ENCODE measurements around the gene KRTAP19-6. TPM values are rescaled to one million over a fixed set of nuclear protein-coding genes. Genes with fewer than 3 reads are reported as not detected.

Gene KRTAP19-6
- not detected for polyA plus RNA-seq
- long read RNA-seq, donor 1: 0 reads
- long read RNA-seq, donor 2: 0 reads
- long read RNA-seq, donor 3: 0 reads
- long read RNA-seq, donor 4: 0 reads
- long read RNA-seq, donor 5: 0 reads
- long read RNA-seq, donor 6: 0 reads
- long read RNA-seq, donor 7: 0 reads
- long read RNA-seq, donor 8: 0 reads
- long read RNA-seq, donor 9: 0 reads
- long read RNA-seq, donor 10: 0 reads

- Histone ChIP-seq H3K27me3 (ENCODE audit: control insufficient read depth in 3 of 3, insufficient read depth in 3 of 3, low read length in 3 of 3) (no peaks in the 10 kb centered on the region), H3K9me3 (ENCODE audit: control insufficient read depth in 2 of 2, insufficient read depth in 1 of 2, low read depth in 1 of 2, low read length in 1 of 2) (peaks cover 0 to 2% of the 10 kb centered on the region in 2 donors), H3K36me3 (ENCODE audit: control insufficient read depth in 3 of 3, insufficient read depth in 2 of 3, low read depth in 1 of 3, low read length in 3 of 3) (no peaks in the 10 kb centered on the region), H3K4me3 (ENCODE audit: low read depth in 1 of 3, low read length in 3 of 3) (no peak within 1 kb of the TSS), H3K4me1 (ENCODE audit: control insufficient read depth in 3 of 3, insufficient read depth in 2 of 3, low read depth in 1 of 3, low read length in 2 of 3) (no peaks in the 10 kb centered on the region), H3K27ac (ENCODE audit: low read depth in 1 of 3, low read length in 2 of 3) (no peak within 1 kb of the TSS)
- FAIRE-seq (no peak), DNase-seq (no peak)
- WGBS, 3 donors: 87 to 92% (median 90%) methylated on average over 1 of the region's 1 CpG
Measured at GRCh38 chr21:30541764-30542163, at the start of gene KRTAP19-6. TSS of gene KRTAP19-6 (minus strand) at chr21:30541864. CDS start at chr21:30541833, 31 bp downstream.

GRCh38 chr21:30590297-30590696 lies 48.6 kb upstream of the KRTAP19-6 start, which contains the start of gene KRTAP22-2:
TSS of gene KRTAP22-2 (minus strand) at chr21:30590397.
- Histone ChIP-seq H3K4me1 (ENCODE audit: control insufficient read depth in 3 of 3, insufficient read depth in 2 of 3, low read depth in 1 of 3, low read length in 2 of 3) (no peaks in the 10 kb centered on the region), H3K27me3 (ENCODE audit: control insufficient read depth in 3 of 3, insufficient read depth in 3 of 3, low read length in 3 of 3) (no peaks in the 10 kb centered on the region), H3K27ac (ENCODE audit: low read depth in 1 of 3, low read length in 2 of 3) (no peak within 1 kb of the TSS), H3K36me3 (ENCODE audit: control insufficient read depth in 3 of 3, insufficient read depth in 2 of 3, low read depth in 1 of 3, low read length in 3 of 3) (no peaks in the 10 kb centered on the region), H3K4me3 (ENCODE audit: low read depth in 1 of 3, low read length in 3 of 3) (no peak within 1 kb of the TSS), H3K9me3 (ENCODE audit: control insufficient read depth in 2 of 2, insufficient read depth in 1 of 2, low read depth in 1 of 2, low read length in 1 of 2) (peaks cover 0 to 2% of the 10 kb centered on the region in 2 donors)
- FAIRE-seq (no peak), DNase-seq (no peak)

- H3K36me3 ChIP-seq (ENCODE audit: control insufficient read depth in 3 of 3, insufficient read depth in 2 of 3, low read depth in 1 of 3, low read length in 3 of 3): no peaks in the 10 kb centered on the region
- no peak for FAIRE-seq
- no peak for DNase-seq
- H3K4me1 ChIP-seq (ENCODE audit: control insufficient read depth in 3 of 3, insufficient read depth in 2 of 3, low read depth in 1 of 3, low read length in 2 of 3): no peaks in the 10 kb centered on the region
- H3K27me3 ChIP-seq (ENCODE audit: control insufficient read depth in 3 of 3, insufficient read depth in 3 of 3, low read length in 3 of 3): no peaks in the 10 kb centered on the region
- H3K9me3 ChIP-seq (ENCODE audit: control insufficient read depth in 2 of 2, insufficient read depth in 1 of 2, low read depth in 1 of 2, low read length in 1 of 2): no peaks in the 10 kb centered on the region
- H3K27ac ChIP-seq (ENCODE audit: low read depth in 1 of 3, low read length in 2 of 3): no peak overlapping the region
- 77 to 88% (median 80%) methylated on average over 1 of the region's 1 CpG for WGBS, 3 donors
- H3K4me3 ChIP-seq (ENCODE audit: low read depth in 1 of 3, low read length in 3 of 3): no peak overlapping the region
Measured at GRCh38 chr21:30582870-30583269, 41.2 kb upstream of the KRTAP19-6 start.

GRCh38 chr21:30580132-30580531 lies 38.5 kb upstream of the KRTAP19-6 start:
- no peaks in the 10 kb centered on the region for H3K36me3 ChIP-seq (ENCODE audit: control insufficient read depth in 3 of 3, insufficient read depth in 2 of 3, low read depth in 1 of 3, low read length in 3 of 3)
- H3K4me1 ChIP-seq (ENCODE audit: control insufficient read depth in 3 of 3, insufficient read depth in 2 of 3, low read depth in 1 of 3, low read length in 2 of 3): no peaks in the 10 kb centered on the region
- H3K27me3 ChIP-seq (ENCODE audit: control insufficient read depth in 3 of 3, insufficient read depth in 3 of 3, low read length in 3 of 3): no peaks in the 10 kb centered on the region
- no peak for FAIRE-seq
- H3K27ac ChIP-seq (ENCODE audit: low read depth in 1 of 3, low read length in 2 of 3): no peak overlapping the region
- H3K4me3 ChIP-seq (ENCODE audit: low read depth in 1 of 3, low read length in 3 of 3): no peak overlapping the region
- no peaks in the 10 kb centered on the region for H3K9me3 ChIP-seq (ENCODE audit: control insufficient read depth in 2 of 2, insufficient read depth in 1 of 2, low read depth in 1 of 2, low read length in 1 of 2)
- no peak for DNase-seq
- 40 to 57% (median 41%) methylated on average over 3 of the region's 3 CpGs for WGBS, 3 donors

- Histone ChIP-seq H3K27ac (ENCODE audit: low read depth in 1 of 3, low read length in 2 of 3) (no peak overlapping the region), H3K4me1 (ENCODE audit: control insufficient read depth in 3 of 3, insufficient read depth in 2 of 3, low read depth in 1 of 3, low read length in 2 of 3) (no peaks in the 10 kb centered on the region), H3K9me3 (ENCODE audit: control insufficient read depth in 2 of 2, insufficient read depth in 1 of 2, low read depth in 1 of 2, low read length in 1 of 2) (no peaks in the 10 kb centered on the region), H3K4me3 (ENCODE audit: low read depth in 1 of 3, low read length in 3 of 3) (no peak overlapping the region), H3K36me3 (ENCODE audit: control insufficient read depth in 3 of 3, insufficient read depth in 2 of 3, low read depth in 1 of 3, low read length in 3 of 3) (no peaks in the 10 kb centered on the region), H3K27me3 (ENCODE audit: control insufficient read depth in 3 of 3, insufficient read depth in 3 of 3, low read length in 3 of 3) (no peaks in the 10 kb centered on the region)
- no peak for DNase-seq
- WGBS, 3 donors: 46 to 64% (median 60%) methylated on average over 1 of the region's 1 CpG
- FAIRE-seq: no peak
Measured at GRCh38 chr21:30579346-30579745, 37.7 kb upstream of the KRTAP19-6 start.

- no peaks in the 10 kb centered on the region for H3K4me1 ChIP-seq (ENCODE audit: control insufficient read depth in 3 of 3, insufficient read depth in 2 of 3, low read depth in 1 of 3, low read length in 2 of 3)
- no peaks in the 10 kb centered on the region for H3K9me3 ChIP-seq (ENCODE audit: control insufficient read depth in 2 of 2, insufficient read depth in 1 of 2, low read depth in 1 of 2, low read length in 1 of 2)
- no peak for FAIRE-seq
- no peak overlapping the region for H3K4me3 ChIP-seq (ENCODE audit: low read depth in 1 of 3, low read length in 3 of 3)
- no peak for DNase-seq
- H3K27me3 ChIP-seq (ENCODE audit: control insufficient read depth in 3 of 3, insufficient read depth in 3 of 3, low read length in 3 of 3): no peaks in the 10 kb centered on the region
- no peaks in the 10 kb centered on the region for H3K36me3 ChIP-seq (ENCODE audit: control insufficient read depth in 3 of 3, insufficient read depth in 2 of 3, low read depth in 1 of 3, low read length in 3 of 3)
- H3K27ac ChIP-seq (ENCODE audit: low read depth in 1 of 3, low read length in 2 of 3): no peak overlapping the region
Measured at GRCh38 chr21:30577766-30578165, 36.1 kb upstream of the KRTAP19-6 start.

GRCh38 chr21:30567617-30568016 lies 26.0 kb upstream of the KRTAP19-6 start:
- H3K4me3 ChIP-seq (ENCODE audit: low read depth in 1 of 3, low read length in 3 of 3): no peak overlapping the region
- no peaks in the 10 kb centered on the region for H3K27me3 ChIP-seq (ENCODE audit: control insufficient read depth in 3 of 3, insufficient read depth in 3 of 3, low read length in 3 of 3)
- H3K36me3 ChIP-seq (ENCODE audit: control insufficient read depth in 3 of 3, insufficient read depth in 2 of 3, low read depth in 1 of 3, low read length in 3 of 3): no peaks in the 10 kb centered on the region
- no peaks in the 10 kb centered on the region for H3K4me1 ChIP-seq (ENCODE audit: control insufficient read depth in 3 of 3, insufficient read depth in 2 of 3, low read depth in 1 of 3, low read length in 2 of 3)
- no peaks in the 10 kb centered on the region for H3K9me3 ChIP-seq (ENCODE audit: control insufficient read depth in 2 of 2, insufficient read depth in 1 of 2, low read depth in 1 of 2, low read length in 1 of 2)
- FAIRE-seq (no peak), DNase-seq (no peak)
- H3K27ac ChIP-seq (ENCODE audit: low read depth in 1 of 3, low read length in 2 of 3): no peak overlapping the region

GRCh38 chr21:30563630-30564029 lies 22.0 kb upstream of the KRTAP19-6 start:
- no peak for FAIRE-seq

GRCh38 chr21:30563072-30563471 lies 21.4 kb upstream of the KRTAP19-6 start:
- Histone ChIP-seq H3K27ac (ENCODE audit: low read depth in 1 of 3, low read length in 2 of 3) (no peak overlapping the region), H3K4me1 (ENCODE audit: control insufficient read depth in 3 of 3, insufficient read depth in 2 of 3, low read depth in 1 of 3, low read length in 2 of 3) (no peaks in the 10 kb centered on the region), H3K27me3 (ENCODE audit: control insufficient read depth in 3 of 3, insufficient read depth in 3 of 3, low read length in 3 of 3) (no peaks in the 10 kb centered on the region), H3K9me3 (ENCODE audit: control insufficient read depth in 2 of 2, insufficient read depth in 1 of 2, low read depth in 1 of 2, low read length in 1 of 2) (no peaks in the 10 kb centered on the region), H3K36me3 (ENCODE audit: control insufficient read depth in 3 of 3, insufficient read depth in 2 of 3, low read depth in 1 of 3, low read length in 3 of 3) (no peaks in the 10 kb centered on the region), H3K4me3 (ENCODE audit: low read depth in 1 of 3, low read length in 3 of 3) (no peak overlapping the region)
- no peak for FAIRE-seq
- no peak for DNase-seq
- 56 to 77% (median 62%) methylated on average over 6 of the region's 6 CpGs for WGBS, 3 donors

More at GRCh38 chr21:30563630-30564029, 22.0 kb upstream of the KRTAP19-6 start:
- 79 to 86% (median 81%) methylated on average over 2 of the region's 2 CpGs for WGBS, 3 donors
- no peak for DNase-seq
- H3K36me3 ChIP-seq (ENCODE audit: control insufficient read depth in 3 of 3, insufficient read depth in 2 of 3, low read depth in 1 of 3, low read length in 3 of 3): no peaks in the 10 kb centered on the region
- no peaks in the 10 kb centered on the region for H3K27me3 ChIP-seq (ENCODE audit: control insufficient read depth in 3 of 3, insufficient read depth in 3 of 3, low read length in 3 of 3)
- no peak overlapping the region for H3K4me3 ChIP-seq (ENCODE audit: low read depth in 1 of 3, low read length in 3 of 3)
- H3K9me3 ChIP-seq (ENCODE audit: control insufficient read depth in 2 of 2, insufficient read depth in 1 of 2, low read depth in 1 of 2, low read length in 1 of 2): no peaks in the 10 kb centered on the region
- H3K4me1 ChIP-seq (ENCODE audit: control insufficient read depth in 3 of 3, insufficient read depth in 2 of 3, low read depth in 1 of 3, low read length in 2 of 3): no peaks in the 10 kb centered on the region
- no peak overlapping the region for H3K27ac ChIP-seq (ENCODE audit: low read depth in 1 of 3, low read length in 2 of 3)

Data from small intestine (tissue), 16 donors.